ENCODE results near the gene TBL1Y. TPM values are rescaled to one million over a fixed set of nuclear protein-coding genes. Genes with fewer than 3 reads are reported as not detected.

The TBL1Y gene
- total and polyA plus RNA-seq, 2 of the 13 experiments (the other 11 are each of a cell fraction or from before 2014, with no cell fraction given) = 0.37 to 1.4 TPM

DNA sequence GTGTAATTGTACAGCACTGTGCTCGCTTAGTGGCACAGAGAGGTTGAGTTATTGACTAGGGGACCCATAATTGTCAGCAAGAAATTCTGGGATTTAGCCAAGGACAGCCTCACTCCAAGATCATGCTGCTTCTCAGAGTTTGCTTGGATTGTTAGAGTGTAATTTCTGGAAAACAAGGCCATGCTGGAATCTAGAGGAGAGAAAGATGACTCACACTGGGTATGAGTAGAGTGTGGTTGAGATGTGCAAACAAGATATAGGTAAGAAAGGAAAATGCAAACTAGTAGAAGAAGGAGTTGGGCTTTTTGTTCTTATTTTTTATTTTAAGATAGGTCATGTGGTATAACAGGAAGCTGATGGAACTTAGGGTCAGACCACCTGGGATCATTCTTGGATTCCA, 97.4 kb downstream of the TBL1Y start:
- peak; percentile 76 for FAIRE-seq
- CTCF ChIA-PET (ENCODE audit: low intra/inter-chr PET ratio, low total read pairs) = no interaction called here
- peak; percentile 4 for DNase-seq (ENCODE audit: low spot score)
- BruUV-seq (replicated peaks) = no TSS peak
- no peak overlapping the region for H3K4me3 ChIP-seq (replicated peaks in 1 of 3; ENCODE audit: insufficient read depth in 1 of 3, low read depth in 2 of 3, low read length in 3 of 3)
- POLR2A ChIA-PET = no interaction called here
- no peaks in the 10 kb centered on the region for H3K79me2 ChIP-seq (ENCODE audit: insufficient read depth, low read length)
- TF ChIP-seq FOSL2 (CRISPR knock-in tag; IDR thresholded peaks at IDR 0.05) (peak; percentile 35; the same call in 1 of the 2 replicates), KAT8 (CRISPR knock-in tag; IDR thresholded peaks at IDR 0.05) (no peak)
- H3K4me1 ChIP-seq (ENCODE audit: insufficient read depth, low read length) = peaks cover 27% of the 10 kb centered on the region
- no peaks in the 10 kb centered on the region for H3K36me3 ChIP-seq (replicated peaks in 1 of 2; ENCODE audit: control insufficient read depth in 1 of 2, insufficient read depth in 2 of 2, low read length in 2 of 2)
- no peak overlapping the region for H3K27ac ChIP-seq (ENCODE audit: extremely low read length, insufficient read depth, low read length)
- H3K4me2 ChIP-seq (ENCODE audit: low read depth, low read length) = no peak overlapping the region
- no peak overlapping the region for H3K9ac ChIP-seq (ENCODE audit: insufficient read depth, low read depth, low read length)
- in situ Hi-C loops (cut with HindIII; ENCODE audit: extremely low pct_ligation_motif_present, low pct_unique_long_range_greater_than_20kb) (no loop called here), intact Hi-C loops (cut with micrococcal nuclease; ENCODE audit: unreplicated experiment) (loop anchor here (5.0 kb wide), 1 partner anchor 34 kb away; no protein-coding TSS in a partner anchor)
- no peak for ATAC-seq
- no peaks in the 10 kb centered on the region for H3K9me3 ChIP-seq (ENCODE audit: low read length)
- no peak overlapping the region for H2AFZ ChIP-seq (ENCODE audit: low read length)
- WGBS (ENCODE audit: low lambda C conversion rate) = 100% methylated on average over 1 of the region's 1 CpG
- no peaks in the 10 kb centered on the region for H3K27me3 ChIP-seq (ENCODE audit: control insufficient read depth in 1 of 2, insufficient read depth in 2 of 2, low read length in 2 of 2)
- H4K20me1 ChIP-seq (ENCODE audit: insufficient read depth, low read length) = no peaks in the 10 kb centered on the region

DNA sequence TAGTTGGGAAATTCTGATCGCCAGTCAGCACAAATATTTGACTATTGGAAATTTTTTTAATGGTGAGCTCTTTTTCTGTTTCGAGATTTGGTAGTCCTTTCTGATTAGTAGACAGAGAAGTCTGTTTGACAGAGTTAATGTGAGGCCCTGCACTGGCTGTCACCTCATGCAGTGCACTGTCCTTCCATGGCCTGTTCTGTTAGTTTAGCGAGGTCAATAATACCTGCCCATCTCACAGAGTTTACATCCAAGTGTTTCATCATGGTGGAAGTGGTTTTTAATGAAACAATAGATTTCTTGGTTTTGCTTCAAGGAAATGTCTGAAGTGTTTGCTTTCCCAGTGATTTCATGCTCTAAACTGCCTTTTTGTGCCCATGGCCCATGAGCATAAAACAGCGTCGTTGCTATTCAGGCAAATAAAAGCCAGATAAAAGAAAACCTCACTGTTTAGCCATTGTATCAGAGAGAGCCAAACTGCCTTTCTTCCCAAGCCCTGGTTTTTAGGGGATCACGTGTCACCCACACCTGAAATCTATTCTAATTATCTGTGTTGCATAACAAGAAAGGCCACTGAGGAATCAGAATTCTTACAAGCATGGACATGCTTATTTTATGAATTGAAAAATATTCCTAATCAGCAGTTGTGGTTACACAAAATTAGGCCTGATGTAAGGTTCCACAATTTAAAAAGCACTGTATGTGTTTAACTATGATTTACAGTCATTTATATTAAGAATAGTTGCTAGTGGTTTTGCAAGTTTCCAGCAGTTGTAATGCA, 98.3 kb downstream of the TBL1Y start:
- peak; percentile 9 for DNase-seq (ENCODE audit: low spot score)
- POLR2A ChIA-PET = no interaction called here
- Histone ChIP-seq H2AFZ (ENCODE audit: low read length) (no peak overlapping the region), H3K4me3 (replicated peaks in 1 of 3; ENCODE audit: insufficient read depth in 1 of 3, low read depth in 2 of 3, low read length in 3 of 3) (no peak overlapping the region), H3K4me1 (ENCODE audit: insufficient read depth, low read length) (peaks cover 27% of the 10 kb centered on the region), H3K27me3 (ENCODE audit: control insufficient read depth in 1 of 2, insufficient read depth in 2 of 2, low read length in 2 of 2) (no peaks in the 10 kb centered on the region), H3K79me2 (ENCODE audit: insufficient read depth, low read length) (no peaks in the 10 kb centered on the region), H3K4me2 (ENCODE audit: low read depth, low read length) (no peak overlapping the region; the same call in 1 of the 2 replicates), H4K20me1 (ENCODE audit: insufficient read depth, low read length) (no peaks in the 10 kb centered on the region), H3K27ac (ENCODE audit: extremely low read length, insufficient read depth, low read length) (no peak overlapping the region), H3K36me3 (replicated peaks in 1 of 2; ENCODE audit: control insufficient read depth in 1 of 2, insufficient read depth in 2 of 2, low read length in 2 of 2) (no peaks in the 10 kb centered on the region), H3K9ac (ENCODE audit: insufficient read depth, low read depth, low read length) (no peak overlapping the region), H3K9me3 (ENCODE audit: low read length) (no peaks in the 10 kb centered on the region)
- FAIRE-seq = no peak
- peak; percentile 71 for ATAC-seq
- in situ Hi-C loops (cut with HindIII; ENCODE audit: extremely low pct_ligation_motif_present, low pct_unique_long_range_greater_than_20kb) = no loop called here
- CTCF ChIA-PET (ENCODE audit: low intra/inter-chr PET ratio, low total read pairs) = no interaction called here
- TF ChIP-seq SRF (IDR thresholded peaks at IDR 0.05; ENCODE audit: low read depth, low read length) (no peak), ZNF225 (CRISPR knock-in tag; IDR thresholded peaks at IDR 0.05) (no peak), ZNF33B (CRISPR knock-in tag; IDR thresholded peaks at IDR 0.05) (no peak)
- TF ChIP-seq, protein P1, sequence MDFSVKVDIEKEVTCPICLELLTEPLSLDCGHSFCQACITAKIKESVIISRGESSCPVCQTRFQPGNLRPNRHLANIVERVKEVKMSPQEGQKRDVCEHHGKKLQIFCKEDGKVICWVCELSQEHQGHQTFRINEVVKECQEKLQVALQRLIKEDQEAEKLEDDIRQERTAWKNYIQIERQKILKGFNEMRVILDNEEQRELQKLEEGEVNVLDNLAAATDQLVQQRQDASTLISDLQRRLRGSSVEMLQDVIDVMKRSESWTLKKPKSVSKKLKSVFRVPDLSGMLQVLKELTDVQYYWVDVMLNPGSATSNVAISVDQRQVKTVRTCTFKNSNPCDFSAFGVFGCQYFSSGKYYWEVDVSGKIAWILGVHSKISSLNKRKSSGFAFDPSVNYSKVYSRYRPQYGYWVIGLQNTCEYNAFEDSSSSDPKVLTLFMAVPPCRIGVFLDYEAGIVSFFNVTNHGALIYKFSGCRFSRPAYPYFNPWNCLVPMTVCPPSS (IDR thresholded peaks at IDR 0.05) = no peak
- TF ChIP-seq, protein P2, sequence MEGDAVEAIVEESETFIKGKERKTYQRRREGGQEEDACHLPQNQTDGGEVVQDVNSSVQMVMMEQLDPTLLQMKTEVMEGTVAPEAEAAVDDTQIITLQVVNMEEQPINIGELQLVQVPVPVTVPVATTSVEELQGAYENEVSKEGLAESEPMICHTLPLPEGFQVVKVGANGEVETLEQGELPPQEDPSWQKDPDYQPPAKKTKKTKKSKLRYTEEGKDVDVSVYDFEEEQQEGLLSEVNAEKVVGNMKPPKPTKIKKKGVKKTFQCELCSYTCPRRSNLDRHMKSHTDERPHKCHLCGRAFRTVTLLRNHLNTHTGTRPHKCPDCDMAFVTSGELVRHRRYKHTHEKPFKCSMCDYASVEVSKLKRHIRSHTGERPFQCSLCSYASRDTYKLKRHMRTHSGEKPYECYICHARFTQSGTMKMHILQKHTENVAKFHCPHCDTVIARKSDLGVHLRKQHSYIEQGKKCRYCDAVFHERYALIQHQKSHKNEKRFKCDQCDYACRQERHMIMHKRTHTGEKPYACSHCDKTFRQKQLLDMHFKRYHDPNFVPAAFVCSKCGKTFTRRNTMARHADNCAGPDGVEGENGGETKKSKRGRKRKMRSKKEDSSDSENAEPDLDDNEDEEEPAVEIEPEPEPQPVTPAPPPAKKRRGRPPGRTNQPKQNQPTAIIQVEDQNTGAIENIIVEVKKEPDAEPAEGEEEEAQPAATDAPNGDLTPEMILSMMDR (CRISPR knock-in tag; IDR thresholded peaks at IDR 0.05) = no peak
- no TSS peak for BruUV-seq (replicated peaks)
- WGBS (ENCODE audit: low lambda C conversion rate) = 16% methylated on average over 6 of the region's 6 CpGs
- intact Hi-C loops (cut with micrococcal nuclease; ENCODE audit: unreplicated experiment) = loop anchor here (5.0 kb wide), 1 partner anchor 34 kb away; no protein-coding TSS in a partner anchor

Measured in HepG2 (cell line).